Measurements from ENCODE around the gene ELMO1. TPM values are rescaled to one million over a fixed set of nuclear protein-coding genes. Genes with fewer than 3 reads are reported as not detected.

The ELMO1 gene
- total and polyA plus RNA-seq, 2 experiments from 2014 or later, result 6.5 to 24.9 TPM

- no peak overlapping the region for H3K4me3 ChIP-seq
- H3K4me1 Mint-ChIP-seq, result peaks cover 4% of the 10 kb centered on the region; the same call in 2 of the 3 replicates
- peak; percentile 69 for ATAC-seq
These were observed 379.8 kb downstream of the ELMO1 start for GRCh38 chr7:37068902-37069301.

GRCh38 chr7:37068038-37068437 lies 380.6 kb downstream of the ELMO1 start:
- no peak overlapping the region for H3K4me2 ChIP-seq
- H3K79me2 ChIP-seq (replicated peaks; ENCODE audit: insufficient read depth), result no peaks in the 10 kb centered on the region
- ATAC-seq, result no peak

More at GRCh38 chr7:37068902-37069301, 379.8 kb downstream of the ELMO1 start:
- Mint-ChIP-seq H3K4me3 (no peak overlapping the region), H3K9me3 (no peaks in the 10 kb centered on the region), H3K27ac (no peak overlapping the region), H3K36me3 (ENCODE audit: low read depth) (no peaks in the 10 kb centered on the region; the same call in 2 of the 3 replicates), H3K27me3 (ENCODE audit: insufficient read depth, low read depth, poor library complexity) (no peaks in the 10 kb centered on the region)
- Histone ChIP-seq H3K36me3 (ENCODE audit: insufficient read depth) (no peaks in the 10 kb centered on the region), H3K79me2 (replicated peaks; ENCODE audit: insufficient read depth) (no peaks in the 10 kb centered on the region), H3F3A (replicated peaks; ENCODE audit: low read depth) (no peaks in the 10 kb centered on the region), H3K27ac (ENCODE audit: low read depth) (no peak overlapping the region), H4K20me1 (replicated peaks; ENCODE audit: insufficient read depth) (no peaks in the 10 kb centered on the region; the same call in 1 of the 2 replicates), H3K4me2 (no peak overlapping the region), H3K4me1 (ENCODE audit: insufficient read depth) (no peaks in the 10 kb centered on the region), H2AFZ (no peak overlapping the region), H3K27me3 (ENCODE audit: insufficient read depth) (no peaks in the 10 kb centered on the region), H3K9me2 (ENCODE audit: insufficient read depth) (no peaks in the 10 kb centered on the region)
- DNase-seq (ENCODE audit: low spot score), result peak; percentile 38
- TF ChIP-seq STAT1 (IDR thresholded peaks at IDR 0.05; ENCODE audit: unreplicated experiment) (no peak), CTCF (conservative IDR thresholded peaks at IDR 0.05; ENCODE audit: low read depth in 2 of 2) (peak in 1 of 2 experiments; percentile 8; a peak in 1 of 4 replicates)

More at GRCh38 chr7:37068038-37068437, 380.6 kb downstream of the ELMO1 start:
- no peaks in the 10 kb centered on the region for H3K9me3 Mint-ChIP-seq
- no peaks in the 10 kb centered on the region for H3K27me3 Mint-ChIP-seq (ENCODE audit: insufficient read depth, low read depth, poor library complexity)
- Histone ChIP-seq H3F3A (replicated peaks; ENCODE audit: low read depth) (no peaks in the 10 kb centered on the region), H3K4me3 (no peak overlapping the region), H3K36me3 (ENCODE audit: insufficient read depth) (no peaks in the 10 kb centered on the region), H3K4me1 (ENCODE audit: insufficient read depth) (no peaks in the 10 kb centered on the region), H2AFZ (no peak overlapping the region), H3K27me3 (ENCODE audit: insufficient read depth) (no peaks in the 10 kb centered on the region), H4K20me1 (replicated peaks; ENCODE audit: insufficient read depth) (no peaks in the 10 kb centered on the region), H3K9me2 (ENCODE audit: insufficient read depth) (no peaks in the 10 kb centered on the region), H3K27ac (ENCODE audit: low read depth) (no peak overlapping the region)
- no peaks in the 10 kb centered on the region; the same call in 2 of the 3 replicates for H3K36me3 Mint-ChIP-seq (ENCODE audit: low read depth)
- DNase-seq (ENCODE audit: low spot score), result no peak
- no peak overlapping the region for H3K27ac Mint-ChIP-seq
- H3K4me3 Mint-ChIP-seq, result no peak overlapping the region
- peaks cover 4% of the 10 kb centered on the region; the same call in 2 of the 3 replicates for H3K4me1 Mint-ChIP-seq
- TF ChIP-seq NANOG (IDR thresholded peaks at IDR 0.05; ENCODE audit: borderline replicate concordance), result no peak
- no peak for TF ChIP-seq REST (IDR thresholded peaks at IDR 0.05; ENCODE audit: unreplicated experiment)
- no peak for TF ChIP-seq ETS1 (IDR thresholded peaks at IDR 0.05)
- TF ChIP-seq EZH2 (IDR thresholded peaks at IDR 0.05; ENCODE audit: low read depth, unreplicated experiment), result no peak
- no peak for TF ChIP-seq CTCF (conservative IDR thresholded peaks at IDR 0.05; ENCODE audit: low read depth in 2 of 2)
- no peak for TF ChIP-seq STAT1 (IDR thresholded peaks at IDR 0.05; ENCODE audit: unreplicated experiment)
- TF ChIP-seq CREB1 (CRISPR knock-in tag; IDR thresholded peaks at IDR 0.05; ENCODE audit: low read depth), result no peak

All from GM23338 (cell line).